LoVo (cell line): Measurements from ENCODE around the gene COL5A3.
"Not testable (repeated sequence)": the region's sequence is repeated elsewhere in the genome, so short reads cannot be mapped to it uniquely, and the experiment has no call there.

Experiments
- DNase-seq: peaks from one replicate; pipeline ENCODE4 v3.0.0-alpha.2; 2016; ENCODE audit warnings: low spot score

Gene COL5A3

DNA sequence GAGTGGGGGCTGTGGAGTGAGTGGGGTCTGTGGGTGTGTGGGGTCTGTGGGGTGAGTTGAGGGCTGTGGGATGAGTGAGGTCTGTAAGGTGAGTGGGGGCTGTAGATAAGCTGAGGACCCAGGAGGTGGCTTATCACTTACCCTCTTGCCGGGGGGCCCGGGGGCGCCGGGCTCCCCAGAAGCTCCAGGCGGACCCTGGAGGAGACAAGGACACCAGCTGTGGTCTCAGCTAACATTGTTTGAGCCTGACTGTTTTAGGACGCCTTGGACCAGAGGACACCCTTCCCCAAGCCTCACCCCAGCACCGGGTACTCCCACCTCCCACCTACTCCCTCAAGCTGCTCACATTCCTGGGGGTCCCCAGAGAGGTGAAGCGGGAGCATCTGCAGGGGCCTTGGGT, 39.8 kb downstream of the COL5A3 start:
- no peak for DNase-seq

- no peak for DNase-seq
Observed at GRCh38 chr19:9969688-9969975, 40.7 kb downstream of the COL5A3 start.

DNA sequence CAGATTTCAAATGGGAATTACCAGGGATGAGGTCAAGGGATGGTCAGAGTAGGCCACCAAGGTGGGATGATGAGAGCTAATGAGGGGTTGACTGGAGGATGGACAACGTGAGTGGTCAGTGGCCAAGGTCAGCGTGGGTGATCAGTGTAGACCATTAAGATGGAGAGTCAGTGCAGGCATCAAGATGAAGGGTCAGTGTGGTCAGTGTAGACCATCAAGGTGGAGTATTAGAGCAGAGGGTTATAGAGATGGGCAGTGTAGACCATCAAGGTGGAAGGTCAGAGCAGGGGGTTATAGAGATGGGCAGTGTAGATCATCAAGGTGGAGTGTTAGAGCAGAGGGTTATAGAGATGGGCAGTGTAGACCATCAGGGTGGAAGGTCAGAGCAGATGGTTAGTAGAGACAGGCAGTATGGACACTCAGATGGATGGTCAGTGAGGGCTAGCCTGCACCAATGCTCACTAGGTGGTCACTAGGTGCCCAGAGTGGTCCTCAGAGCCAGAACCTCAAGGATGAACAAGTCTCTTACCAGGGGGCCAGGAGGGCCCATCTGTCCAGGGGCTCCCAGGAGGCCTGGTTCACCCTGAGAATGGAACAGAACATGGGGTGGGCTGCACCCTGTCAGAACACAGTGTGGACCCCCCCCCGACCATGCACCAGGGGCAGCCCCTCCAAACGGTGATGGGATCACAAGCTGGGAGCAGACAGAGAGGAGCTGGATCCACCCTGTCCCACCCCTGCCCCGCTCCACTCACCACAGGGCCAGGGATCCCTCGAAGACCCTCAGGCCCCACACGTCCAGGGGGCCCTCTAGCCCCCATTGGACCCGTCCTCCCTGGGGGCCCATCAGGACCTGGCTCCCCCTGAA, 41.2 kb downstream of the COL5A3 start:
- DNase-seq = no peak

- no peak for DNase-seq
Observed at GRCh38 chr19:9967326-9967725, 43.0 kb downstream of the COL5A3 start.

GRCh38 chr19:9966448-9966847, 43.9 kb downstream of the COL5A3 start:
- DNase-seq = no peak

DNA sequence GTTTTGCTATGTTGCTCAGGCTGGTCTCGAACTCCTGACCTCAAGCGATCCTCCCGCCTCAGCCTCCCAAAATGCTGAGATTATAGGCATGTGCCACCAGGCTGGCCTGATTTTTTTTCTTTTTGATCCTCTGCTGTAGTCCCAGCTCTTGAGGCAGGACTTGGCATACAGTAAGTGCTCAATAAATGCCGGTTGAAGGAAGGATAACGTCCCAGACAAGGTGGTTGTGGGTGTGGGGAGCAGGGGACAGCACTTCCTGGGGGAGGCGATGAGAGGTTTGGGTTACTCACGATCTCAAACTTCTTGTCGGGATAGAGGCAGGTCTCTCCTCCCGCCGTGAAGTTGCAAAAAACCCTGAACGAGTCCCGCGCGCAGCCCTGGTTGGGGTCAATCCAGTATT, 44.3 kb downstream of the COL5A3 start:
- no peak for DNase-seq

DNA sequence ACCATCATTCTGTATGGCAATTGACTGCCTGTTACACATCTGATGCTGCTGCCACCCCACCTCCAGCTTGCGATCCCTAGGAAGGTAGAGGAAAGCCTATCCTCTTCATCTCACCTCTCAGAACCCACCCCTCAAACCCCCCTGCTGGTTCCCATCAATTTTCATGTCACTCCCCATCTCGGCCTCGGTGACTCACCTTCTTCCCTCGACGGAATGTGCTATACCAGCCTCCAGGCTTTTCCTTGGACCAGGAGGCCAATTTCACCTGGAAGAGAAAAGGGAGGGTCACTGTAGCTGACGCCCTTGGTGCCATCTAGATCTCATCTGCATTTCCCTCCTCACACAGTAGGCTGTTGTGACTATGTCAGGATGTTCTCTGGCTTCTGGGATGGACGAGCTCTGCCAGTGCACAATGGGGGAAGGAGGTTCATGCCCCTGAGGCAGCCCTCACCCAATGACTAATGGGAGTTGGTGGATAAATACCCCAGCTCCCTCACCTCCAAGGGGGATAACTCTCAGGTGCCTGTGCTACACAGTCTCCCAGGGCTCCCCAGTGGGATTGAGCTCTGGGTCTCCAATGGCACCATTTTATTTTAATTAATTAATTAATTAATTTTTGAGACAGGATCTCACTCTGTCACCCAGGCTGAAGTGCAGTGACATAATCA, 47.5 kb downstream of the COL5A3 start:
- no peak for DNase-seq

DNA sequence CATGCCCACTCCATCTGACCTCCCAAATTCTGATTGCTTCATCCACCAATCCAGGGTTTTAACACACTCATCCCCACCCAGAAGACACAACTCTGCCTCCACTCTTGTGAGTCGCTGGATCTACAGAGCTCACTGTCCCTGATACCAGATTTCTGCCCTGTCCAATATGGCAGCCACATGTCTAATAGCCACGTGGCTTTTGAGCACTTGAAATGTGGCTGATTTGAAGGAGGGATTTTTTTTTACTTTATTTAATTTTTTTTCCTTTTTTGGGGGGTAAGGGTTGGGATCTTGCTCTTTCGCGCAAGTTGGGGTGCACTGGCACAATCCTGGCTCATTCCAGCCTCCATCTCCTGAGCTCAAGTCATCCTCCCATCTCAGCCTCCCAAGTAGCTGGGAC, 49.2 kb downstream of the COL5A3 start:
- DNase-seq = no peak

DNA sequence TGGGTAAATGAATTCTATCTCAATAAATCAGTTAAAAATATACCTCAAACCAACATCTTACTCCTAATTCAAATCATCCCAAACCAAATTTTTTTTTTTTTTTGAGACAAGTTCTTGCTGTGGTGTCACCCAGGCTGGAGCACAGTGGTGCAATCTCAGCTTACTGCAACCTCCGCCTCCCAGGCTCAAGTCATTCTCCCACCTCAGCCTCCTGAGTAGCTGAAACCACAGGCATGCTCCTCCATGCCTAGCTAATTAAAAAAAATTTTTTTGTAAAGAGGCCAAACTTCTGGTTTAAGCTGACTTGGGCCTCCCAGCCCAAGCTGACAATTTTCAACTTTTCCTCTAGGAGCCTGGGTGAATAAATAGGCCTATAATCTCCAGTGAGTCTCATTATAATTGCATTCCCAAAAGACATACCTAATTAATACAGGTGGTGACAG, 51.9 kb downstream of the COL5A3 start:
- DNase-seq = no peak

DNA sequence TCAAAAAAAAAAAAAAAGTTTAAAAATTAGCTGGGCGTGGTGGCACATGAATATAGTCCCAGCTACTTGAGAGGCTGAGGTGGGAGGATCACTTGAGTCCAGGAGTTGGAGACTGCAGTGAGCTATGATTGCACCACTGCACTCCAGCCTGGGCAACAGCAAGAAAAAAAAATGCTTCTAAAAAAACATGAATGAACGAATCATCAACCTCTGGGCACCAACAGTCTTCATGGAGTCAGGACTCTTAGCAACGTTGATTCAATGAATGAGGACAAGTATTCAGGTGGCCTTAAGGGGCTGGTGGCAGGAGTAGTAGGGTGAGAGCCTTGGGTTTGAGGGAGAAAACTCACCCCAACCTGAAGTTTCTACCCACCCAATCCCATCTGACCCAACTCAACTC, 53.3 kb downstream of the COL5A3 start:
- no peak for DNase-seq

DNA sequence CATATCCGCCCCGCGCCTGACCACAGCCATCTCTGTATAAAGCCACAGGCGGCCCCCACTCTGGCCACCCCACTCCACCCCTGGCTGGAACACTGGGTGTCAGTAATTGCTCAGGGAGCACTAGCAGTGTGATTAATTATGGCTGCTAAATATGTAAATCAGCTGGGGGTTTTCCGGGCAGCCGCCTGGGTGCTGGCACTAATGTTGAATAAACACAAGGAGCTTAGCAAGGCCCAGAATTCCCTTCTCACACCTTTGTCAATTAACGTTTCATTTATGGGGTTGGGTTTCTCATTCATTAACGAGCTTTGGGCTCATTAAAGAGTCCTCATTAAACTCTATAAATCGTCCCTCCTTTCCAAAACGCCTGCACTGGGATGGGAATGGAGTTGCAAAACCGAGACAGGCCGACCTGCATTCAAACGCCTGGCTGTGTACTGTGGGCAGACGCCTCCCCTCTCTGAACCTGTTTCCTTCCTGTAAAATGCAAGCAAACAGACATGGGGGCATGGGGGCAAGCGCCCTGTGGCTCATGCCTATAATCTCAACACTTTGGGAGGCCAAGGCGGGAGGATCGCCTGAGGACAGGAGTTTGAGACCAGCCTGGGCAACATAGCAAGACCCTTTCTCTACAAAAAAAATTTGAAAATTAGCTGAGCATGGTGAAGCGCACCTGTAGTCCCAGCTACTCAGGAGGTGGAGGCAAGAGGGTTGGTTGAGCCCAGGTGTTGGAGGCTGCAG, 56.3 kb downstream of the COL5A3 start:
- no peak for DNase-seq

DNA sequence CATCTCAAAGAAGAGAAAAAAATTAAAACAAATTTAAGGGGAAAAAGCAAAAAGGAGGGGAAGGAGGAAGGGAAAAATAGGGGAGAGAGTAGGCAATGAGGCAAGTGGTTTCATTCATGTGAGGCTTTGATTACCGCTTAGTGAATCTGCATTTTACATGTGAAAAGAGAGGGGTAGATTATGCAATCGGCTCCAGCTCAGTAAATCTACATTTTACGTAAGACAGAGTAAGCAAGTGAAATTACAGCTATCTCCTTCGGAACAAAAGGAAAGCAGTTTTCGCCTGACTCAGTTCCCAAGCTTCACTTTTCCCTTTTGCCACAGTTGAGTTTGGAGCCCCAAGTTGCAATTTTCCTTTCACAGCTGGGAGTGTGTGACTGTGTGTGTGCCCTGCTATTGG, 58.0 kb downstream of the COL5A3 start:
- no peak for DNase-seq

GRCh38 chr19:9947441-9947840, 62.9 kb downstream of the COL5A3 start:
- no peak for DNase-seq

DNA sequence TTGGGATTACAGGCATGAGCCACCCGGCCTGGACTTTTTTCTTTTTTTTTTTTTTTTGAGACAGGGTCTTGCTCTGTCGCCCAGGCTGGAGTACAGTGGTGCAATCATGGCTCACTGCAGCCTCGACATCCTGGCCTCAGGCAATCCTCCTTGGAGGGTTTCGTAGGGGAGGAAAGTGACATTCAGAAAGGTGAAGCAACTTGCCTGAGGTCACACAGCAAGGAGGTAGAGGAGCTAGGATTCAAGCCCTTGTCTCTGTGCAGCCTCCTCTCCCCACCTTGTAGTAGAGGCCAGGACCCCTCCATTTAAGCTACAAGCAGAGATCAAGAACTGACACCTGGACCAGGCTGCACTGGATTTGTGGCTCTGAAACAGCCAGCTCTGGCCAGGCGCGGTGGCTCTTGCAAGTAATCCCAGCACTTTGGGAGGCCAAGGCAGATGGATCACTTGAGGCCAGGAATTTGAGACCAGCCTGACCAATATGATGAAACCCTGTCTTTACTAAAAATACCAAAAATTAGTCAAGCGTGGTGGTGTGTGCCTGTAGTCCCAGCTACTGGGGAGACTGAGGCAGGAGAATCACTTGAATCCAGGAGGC, 63.7 kb downstream of the COL5A3 start:
- not testable (repeated sequence) for DNase-seq

DNA sequence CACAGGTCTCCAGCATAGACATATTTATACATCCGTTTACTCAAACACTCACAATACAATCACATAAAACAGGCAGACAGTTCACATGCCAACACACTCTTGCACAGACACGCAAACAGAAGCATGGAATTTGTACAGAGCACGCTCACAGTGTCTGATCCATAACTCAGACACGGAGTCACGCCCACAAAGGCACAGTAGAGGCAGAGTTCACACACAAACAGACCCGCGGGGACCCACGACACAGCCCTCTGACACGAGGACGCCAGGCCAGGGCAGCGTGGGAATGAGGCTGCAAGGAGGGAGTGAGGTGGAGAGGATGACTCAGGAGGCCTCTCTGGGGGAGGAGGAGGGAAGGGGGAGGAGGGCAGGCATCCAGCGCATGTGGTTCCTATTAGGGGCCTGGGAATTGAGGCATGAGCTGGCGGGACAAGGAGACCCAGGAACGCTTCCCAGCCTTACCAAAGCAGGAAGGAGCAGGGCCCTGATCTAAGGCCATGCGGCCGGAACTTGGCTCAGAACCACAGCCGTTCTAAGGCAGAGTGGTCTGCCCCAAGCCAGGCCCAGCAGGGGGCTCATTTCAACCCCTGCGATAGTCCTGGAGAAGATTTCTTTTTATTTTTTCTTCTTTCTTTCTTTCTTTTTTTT, 64.9 kb downstream of the COL5A3 start:
- no peak for DNase-seq

DNA sequence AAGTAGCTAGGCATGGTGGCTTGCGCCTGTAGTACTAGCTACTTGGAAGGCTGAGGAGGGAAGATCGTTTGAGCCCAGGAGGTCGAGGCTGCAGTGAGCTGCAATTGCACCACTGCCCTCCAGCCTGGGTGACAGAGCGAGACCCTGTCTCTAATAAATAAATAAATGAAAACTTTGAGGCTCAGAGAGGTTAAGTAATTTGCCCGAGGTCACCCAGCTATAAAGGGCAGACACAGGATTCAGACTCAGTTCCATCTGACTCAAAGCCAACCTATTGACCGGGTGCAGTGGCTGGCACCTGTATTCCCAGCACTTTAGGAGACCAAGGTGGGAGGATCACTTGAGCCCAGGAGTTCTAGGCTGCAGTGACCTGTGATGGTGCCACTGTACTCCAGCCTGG, 66.6 kb downstream of the COL5A3 start:
- no peak for DNase-seq

DNA sequence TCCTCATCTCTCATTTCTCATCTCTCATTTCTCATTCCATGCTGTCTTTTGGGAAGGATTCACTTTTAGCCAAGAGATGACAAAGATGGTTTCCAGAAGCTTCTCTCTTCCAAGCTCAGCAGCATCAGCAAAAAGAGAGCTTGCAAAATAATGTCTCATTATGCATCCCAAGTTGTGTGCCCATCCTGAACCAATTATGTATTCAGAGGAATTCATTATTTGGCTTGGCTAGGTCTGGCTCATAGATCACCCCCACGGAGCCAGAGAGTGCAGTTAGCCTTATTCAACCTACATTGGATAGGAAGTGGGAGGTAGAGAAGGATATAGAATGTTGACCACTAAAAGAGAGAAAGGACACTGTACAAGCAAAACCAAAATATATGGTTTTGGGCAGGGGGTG, 68.6 kb downstream of the COL5A3 start:
- no peak for DNase-seq

GRCh38 chr19:9941231-9941630, 69.1 kb downstream of the COL5A3 start:
- DNase-seq = no peak

DNA sequence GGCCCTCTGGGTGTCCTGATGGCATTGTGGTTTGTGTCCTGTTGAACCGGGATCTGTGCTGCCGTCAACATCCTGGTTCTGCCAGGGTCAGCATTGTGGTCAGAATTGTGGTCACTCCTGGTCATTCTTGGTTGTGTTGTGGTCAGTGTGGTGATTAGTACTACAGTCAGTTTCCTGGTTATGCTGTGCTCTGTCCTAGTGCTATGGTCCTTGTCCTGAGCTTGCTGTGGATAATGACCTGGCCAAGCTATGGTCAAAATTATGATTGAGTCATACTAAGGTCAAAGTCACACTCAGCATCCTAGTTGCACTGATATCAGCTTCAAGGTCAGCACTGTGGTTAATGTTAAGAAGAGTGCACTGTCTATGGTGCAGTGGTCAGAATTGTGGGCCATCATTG, 69.5 kb downstream of the COL5A3 start:
- no peak for DNase-seq

DNA sequence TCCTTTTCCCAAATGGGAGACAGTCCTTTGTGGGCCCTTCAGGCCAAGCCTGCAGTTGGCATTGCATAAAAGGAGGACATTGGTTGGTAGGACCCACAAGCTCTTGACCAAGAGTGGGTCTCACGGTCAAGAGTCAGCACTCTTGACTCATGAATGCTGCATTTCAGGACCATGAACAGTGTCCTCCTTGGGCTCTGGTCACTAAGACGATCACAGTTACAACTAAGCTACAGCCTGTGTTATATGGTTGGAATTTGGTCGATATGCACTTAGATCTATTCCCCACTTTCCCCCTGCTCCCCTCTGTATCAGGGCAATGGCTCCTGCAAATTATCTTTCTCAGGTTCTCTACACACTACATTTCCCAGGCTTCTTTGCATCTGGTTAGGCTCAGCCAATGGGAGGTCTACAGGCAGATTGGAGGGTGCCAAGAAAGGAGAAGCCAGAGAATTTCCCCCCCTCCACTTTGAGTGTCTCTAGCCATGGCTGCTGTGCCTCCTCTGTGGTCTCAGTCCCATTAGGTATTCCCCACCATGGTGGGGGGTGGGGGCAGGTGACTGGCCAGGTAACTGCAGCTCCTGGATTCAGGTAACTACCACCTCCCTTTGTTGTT, 70.9 kb downstream of the COL5A3 start:
- DNase-seq = no peak

DNA sequence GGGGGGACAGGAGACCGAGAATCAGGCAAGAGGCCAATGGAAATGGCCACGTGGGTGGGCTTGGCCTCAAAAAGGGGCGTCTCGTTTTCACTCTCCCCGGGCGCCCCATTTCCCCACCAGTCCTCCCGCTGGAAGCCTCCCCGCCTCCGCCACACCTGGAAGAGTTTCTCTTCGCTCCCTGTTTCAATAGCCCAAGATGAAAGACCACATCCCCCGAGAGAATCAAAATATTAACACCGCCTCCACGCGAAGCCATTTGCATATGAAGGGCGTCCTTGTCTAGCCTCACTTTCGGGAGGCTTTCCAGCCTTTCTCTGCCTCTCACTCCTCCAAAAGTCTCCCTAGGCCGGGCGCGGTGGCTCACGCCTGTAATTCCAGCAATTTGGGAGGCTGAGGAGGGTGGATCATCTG, 73.3 kb downstream of the COL5A3 start:
- DNase-seq = no peak
